Measurements from ENCODE around the gene CNOT6.

DNA sequence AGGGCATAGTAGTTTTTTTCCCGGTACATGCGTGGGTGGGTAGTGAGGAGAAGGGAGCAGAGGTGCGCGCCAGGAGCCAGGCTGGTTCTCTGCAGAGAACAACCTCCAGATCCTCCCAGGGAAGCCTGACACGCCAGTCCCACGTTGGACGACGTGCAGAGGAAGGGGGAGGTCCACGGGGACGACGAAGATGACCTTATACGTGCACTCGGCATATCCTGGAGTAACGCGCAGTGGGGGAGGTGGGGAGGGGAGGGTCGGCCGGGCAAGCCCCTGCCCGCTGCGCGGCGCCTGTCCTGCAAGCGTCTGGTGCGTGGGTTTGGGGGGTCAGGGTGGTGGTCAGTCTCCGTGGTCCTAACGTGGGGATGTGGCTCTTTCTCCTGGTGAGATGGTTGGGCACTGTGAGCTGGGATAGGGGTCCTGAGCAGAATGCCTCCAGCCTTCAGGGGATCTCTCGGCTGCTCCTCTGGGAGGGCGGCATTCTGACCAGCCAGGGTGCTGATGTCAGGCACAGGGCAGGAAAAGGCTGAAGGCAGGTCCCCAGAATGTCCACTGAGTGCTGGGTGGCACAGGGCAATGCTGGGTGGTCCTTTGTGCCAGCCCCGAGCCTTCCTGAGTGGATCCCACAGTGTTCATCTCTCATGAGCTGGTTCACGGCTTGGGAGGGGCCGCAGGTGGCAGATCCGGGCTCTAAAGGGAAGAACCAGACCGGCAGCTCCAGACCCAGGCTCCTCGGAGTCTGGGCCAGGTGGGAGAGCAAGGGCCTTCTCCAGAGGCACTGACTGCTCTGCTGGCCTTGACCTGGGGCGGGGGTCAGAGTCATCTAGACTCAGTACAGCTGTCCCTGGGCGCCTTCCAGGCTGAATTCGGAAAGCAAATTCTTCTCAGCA is 107.7 kb downstream of the CNOT6 start:
- TF ChIP-seq GABPA (IDR thresholded peaks at IDR 0.05; ENCODE audit: low read depth), result no peak
- TF ChIP-seq POLR2AphosphoS5 (IDR thresholded peaks at IDR 0.05; ENCODE audit: low read depth, low read length), result no peak
- TF ChIP-seq, protein P1, sequence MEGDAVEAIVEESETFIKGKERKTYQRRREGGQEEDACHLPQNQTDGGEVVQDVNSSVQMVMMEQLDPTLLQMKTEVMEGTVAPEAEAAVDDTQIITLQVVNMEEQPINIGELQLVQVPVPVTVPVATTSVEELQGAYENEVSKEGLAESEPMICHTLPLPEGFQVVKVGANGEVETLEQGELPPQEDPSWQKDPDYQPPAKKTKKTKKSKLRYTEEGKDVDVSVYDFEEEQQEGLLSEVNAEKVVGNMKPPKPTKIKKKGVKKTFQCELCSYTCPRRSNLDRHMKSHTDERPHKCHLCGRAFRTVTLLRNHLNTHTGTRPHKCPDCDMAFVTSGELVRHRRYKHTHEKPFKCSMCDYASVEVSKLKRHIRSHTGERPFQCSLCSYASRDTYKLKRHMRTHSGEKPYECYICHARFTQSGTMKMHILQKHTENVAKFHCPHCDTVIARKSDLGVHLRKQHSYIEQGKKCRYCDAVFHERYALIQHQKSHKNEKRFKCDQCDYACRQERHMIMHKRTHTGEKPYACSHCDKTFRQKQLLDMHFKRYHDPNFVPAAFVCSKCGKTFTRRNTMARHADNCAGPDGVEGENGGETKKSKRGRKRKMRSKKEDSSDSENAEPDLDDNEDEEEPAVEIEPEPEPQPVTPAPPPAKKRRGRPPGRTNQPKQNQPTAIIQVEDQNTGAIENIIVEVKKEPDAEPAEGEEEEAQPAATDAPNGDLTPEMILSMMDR (IDR thresholded peaks at IDR 0.05), result no peak
- TF ChIP-seq SMC3 (IDR thresholded peaks at IDR 0.05; ENCODE audit: low read depth, low read length), result no peak
- TF ChIP-seq FOXM1 (IDR thresholded peaks at IDR 0.05; ENCODE audit: low read depth), result no peak
- no peak for TF ChIP-seq NFIC (IDR thresholded peaks at IDR 0.05; ENCODE audit: borderline replicate concordance)
- TF ChIP-seq, protein P2, sequence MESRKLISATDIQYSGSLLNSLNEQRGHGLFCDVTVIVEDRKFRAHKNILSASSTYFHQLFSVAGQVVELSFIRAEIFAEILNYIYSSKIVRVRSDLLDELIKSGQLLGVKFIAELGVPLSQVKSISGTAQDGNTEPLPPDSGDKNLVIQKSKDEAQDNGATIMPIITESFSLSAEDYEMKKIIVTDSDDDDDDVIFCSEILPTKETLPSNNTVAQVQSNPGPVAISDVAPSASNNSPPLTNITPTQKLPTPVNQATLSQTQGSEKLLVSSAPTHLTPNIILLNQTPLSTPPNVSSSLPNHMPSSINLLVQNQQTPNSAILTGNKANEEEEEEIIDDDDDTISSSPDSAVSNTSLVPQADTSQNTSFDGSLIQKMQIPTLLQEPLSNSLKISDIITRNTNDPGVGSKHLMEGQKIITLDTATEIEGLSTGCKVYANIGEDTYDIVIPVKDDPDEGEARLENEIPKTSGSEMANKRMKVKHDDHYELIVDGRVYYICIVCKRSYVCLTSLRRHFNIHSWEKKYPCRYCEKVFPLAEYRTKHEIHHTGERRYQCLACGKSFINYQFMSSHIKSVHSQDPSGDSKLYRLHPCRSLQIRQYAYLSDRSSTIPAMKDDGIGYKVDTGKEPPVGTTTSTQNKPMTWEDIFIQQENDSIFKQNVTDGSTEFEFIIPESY (IDR thresholded peaks at IDR 0.05; ENCODE audit: borderline replicate concordance, low read depth), result no peak
- TF ChIP-seq EP300 (IDR thresholded peaks at IDR 0.05; ENCODE audit: borderline replicate concordance in 1 of 2, low read depth in 1 of 2, low read length in 1 of 2), result no peak
